Bronchial epithelial cell (primary cell): ENCODE measurements around the gene JARID2. TPM values are rescaled to one million over a fixed set of nuclear protein-coding genes. Genes with fewer than 3 reads are reported as not detected.

Experiments
- DNase-seq: peaks from one replicate; pipeline ENCODE4 v3.0.0-alpha.2; 2010; ENCODE audit warnings: low read depth
- FAIRE-seq: peaks from 2 replicates; lab custom pipeline; 2011; peaks lifted over from hg19 to GRCh38; lab: Jason Lieb, UNC
- H3K27me3 ChIP-seq: 2 replicates; pipeline ENCODE4 v1.5.1; 2011; ENCODE audit warnings: low read length; ENCODE audit not compliant: control insufficient read depth, insufficient read depth
- H3K36me3 ChIP-seq: 2 replicates; pipeline ENCODE4 v1.5.1; 2011; ENCODE audit warnings: low read length; ENCODE audit not compliant: control insufficient read depth, insufficient read depth
- H3K4me3 ChIP-seq: 2 replicates; pipeline ENCODE4 v1.5.1; 2011; ENCODE audit warnings: mild to moderate bottlenecking, low read depth, low read length, control low read depth
- CTCF ChIP-seq: IDR thresholded peaks from 2 replicates; pipeline ENCODE4 v1.5.1; 2011; ENCODE audit warnings: mild to moderate bottlenecking, moderate library complexity, low read length, control low read depth, inconsistent platforms; ENCODE audit not compliant: insufficient read depth, severe bottlenecking
- total RNA-seq: library from RNA; depleted of rRNA; stranded (reverse); fragments of >200 nt; gene quantifications from 2 replicates; pipeline ENCODE4 v1.2.1, GENCODE V29; 2014

The JARID2 gene
- total RNA-seq, 1 donor from 2014 or later: 29.2 TPM

DNA sequence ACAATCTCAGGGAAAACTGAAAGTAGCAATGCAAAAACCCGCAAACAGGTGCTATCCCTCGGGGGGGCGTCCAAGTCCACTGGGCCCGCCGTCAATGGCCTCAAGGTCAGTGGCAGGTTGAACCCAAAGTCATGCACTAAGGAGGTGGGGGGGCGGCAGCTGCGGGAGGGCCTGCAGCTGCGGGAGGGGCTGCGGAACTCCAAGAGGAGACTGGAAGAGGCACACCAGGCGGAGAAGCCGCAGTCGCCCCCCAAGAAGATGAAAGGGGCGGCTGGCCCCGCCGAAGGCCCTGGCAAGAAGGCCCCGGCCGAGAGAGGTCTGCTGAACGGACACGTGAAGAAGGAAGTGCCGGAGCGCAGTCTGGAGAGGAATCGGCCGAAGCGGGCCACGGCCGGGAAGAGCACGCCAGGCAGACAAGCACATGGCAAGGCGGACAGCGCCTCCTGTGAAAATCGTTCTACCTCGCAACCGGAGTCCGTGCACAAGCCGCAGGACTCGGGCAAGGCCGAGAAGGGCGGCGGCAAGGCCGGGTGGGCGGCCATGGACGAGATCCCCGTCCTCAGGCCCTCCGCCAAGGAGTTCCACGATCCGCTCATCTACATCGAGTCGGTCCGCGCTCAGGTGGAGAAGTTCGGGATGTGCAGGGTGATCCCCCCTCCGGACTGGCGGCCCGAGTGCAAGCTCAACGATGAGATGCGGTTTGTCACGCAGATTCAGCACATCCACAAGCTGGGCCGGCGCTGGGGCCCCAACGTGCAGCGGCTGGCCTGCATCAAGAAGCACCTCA lies 250.7 kb downstream of the JARID2 start:
- Histone ChIP-seq H3K4me3 (no peak overlapping the region), H3K36me3 (peaks cover 38% of the 10 kb centered on the region), H3K27me3 (no peaks in the 10 kb centered on the region)
- no peak for FAIRE-seq
- TF ChIP-seq CTCF: no peak
- DNase-seq: no peak

DNA sequence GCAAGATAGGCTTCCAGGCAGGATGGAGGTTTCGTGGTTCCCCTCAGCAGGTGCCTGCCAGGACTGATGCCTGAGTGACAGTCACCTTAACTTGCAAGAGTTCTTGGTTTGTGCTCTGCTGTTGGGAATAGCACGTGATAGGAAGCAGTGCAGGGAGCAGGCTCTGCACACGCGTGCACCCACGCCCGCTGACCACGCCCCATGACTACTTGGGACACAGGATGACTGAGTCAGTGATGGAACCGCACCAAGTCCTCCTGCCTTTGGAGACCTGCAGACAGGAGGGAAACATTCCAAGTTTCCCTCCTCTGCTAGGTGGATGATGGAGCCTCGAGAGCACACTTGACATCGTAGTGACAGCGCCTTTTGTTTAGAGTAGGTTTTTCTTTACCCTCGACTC lies 252.8 kb downstream of the JARID2 start:
- Histone ChIP-seq H3K36me3 (peaks cover 50% of the 10 kb centered on the region), H3K27me3 (no peaks in the 10 kb centered on the region), H3K4me3 (no peak overlapping the region)
- FAIRE-seq (peak; percentile 93), DNase-seq (peak; percentile 86)
- no peak for TF ChIP-seq CTCF

DNA sequence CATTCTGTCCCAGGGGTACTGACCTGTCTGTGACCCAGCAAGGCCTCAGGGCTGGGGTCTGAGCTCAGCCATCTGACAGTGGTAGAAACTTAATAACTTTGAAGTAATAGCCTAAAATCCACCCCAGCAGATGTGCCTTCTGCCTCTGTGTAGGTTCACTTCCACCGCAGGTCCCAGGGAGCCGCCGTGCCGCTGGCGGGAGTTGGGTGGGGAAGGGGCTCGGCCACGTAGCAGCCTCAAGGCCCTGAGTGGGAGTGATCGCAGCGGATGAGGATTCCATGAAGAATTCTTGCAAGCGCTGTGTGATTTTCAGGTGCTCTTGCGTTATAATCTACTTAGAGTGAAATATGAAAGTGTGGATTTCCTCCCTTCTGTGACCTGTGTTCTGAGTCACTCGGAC lies 253.3 kb downstream of the JARID2 start:
- Histone ChIP-seq H3K27me3 (no peaks in the 10 kb centered on the region), H3K4me3 (no peak overlapping the region), H3K36me3 (peaks cover 48% of the 10 kb centered on the region)
- no peak for DNase-seq
- FAIRE-seq: no peak
- no peak for TF ChIP-seq CTCF

DNA sequence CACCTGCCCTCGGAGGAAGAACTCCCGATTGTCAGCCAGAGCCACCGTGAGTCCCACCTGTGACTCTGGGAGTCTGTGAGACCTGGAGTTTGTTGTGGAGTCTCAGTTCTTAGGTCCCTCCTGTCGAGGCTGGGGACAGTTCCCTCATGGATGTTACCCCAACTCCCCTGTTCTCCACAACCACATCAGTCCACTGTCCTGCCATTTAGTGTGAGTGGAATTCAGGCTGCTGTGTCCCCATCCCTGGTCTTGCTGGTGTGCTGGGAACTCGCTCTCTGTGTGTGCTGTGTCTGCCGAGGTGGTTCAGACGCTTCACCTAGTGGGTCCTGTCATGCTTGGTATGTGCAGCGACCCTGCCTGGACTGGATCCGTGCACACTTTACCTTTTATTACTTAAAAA lies 253.7 kb downstream of the JARID2 start:
- Histone ChIP-seq H3K4me3 (no peak overlapping the region), H3K27me3 (no peaks in the 10 kb centered on the region), H3K36me3 (peaks cover 47% of the 10 kb centered on the region)
- no peak for FAIRE-seq
- no peak for TF ChIP-seq CTCF
- no peak for DNase-seq

DNA sequence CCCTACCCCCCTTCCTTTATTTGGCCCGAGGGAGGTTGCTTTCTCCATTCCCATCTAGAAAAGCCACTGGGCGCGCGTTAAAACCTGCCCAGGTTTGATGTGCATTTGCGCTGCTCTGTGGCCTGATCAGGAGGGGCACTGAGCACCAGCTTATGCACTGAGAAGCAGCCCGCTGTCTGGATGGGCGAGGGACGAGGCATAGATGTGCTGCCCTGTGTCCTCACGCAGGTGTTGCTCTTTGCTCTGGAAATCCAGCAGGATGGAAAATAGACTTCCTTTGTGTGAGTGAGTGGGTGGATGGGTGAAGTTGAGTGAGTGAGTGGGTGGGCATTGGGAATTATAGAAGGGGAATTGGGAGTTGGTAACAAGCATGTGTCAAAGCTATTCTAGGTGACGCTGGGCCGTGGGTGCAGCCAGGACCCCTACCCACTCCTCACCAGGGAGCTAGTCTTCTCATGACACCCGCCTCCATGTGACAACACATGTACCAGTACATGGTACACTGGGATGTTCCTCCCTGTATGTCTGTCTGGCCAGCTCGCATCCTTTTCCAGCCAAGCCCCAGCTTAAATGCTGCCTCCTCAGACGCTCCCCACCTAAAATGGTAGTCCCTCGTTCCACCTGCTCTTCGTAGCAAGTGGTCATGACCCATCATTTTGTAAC lies 254.3 kb downstream of the JARID2 start:
- no peaks in the 10 kb centered on the region for H3K27me3 ChIP-seq
- no peak for DNase-seq
- H3K4me3 ChIP-seq: no peak overlapping the region
- TF ChIP-seq CTCF: no peak
- peak; percentile 90 for FAIRE-seq
- H3K36me3 ChIP-seq: peaks cover 46% of the 10 kb centered on the region
